Measurements from ENCODE around the gene POMT2. TPM values are rescaled to one million over a fixed set of nuclear protein-coding genes. Genes with fewer than 3 reads are reported as not detected.

Gene POMT2
- total RNA-seq, 4 donors from 2014 or later: 12.0 to 77.4 (median 24.9) TPM

DNA sequence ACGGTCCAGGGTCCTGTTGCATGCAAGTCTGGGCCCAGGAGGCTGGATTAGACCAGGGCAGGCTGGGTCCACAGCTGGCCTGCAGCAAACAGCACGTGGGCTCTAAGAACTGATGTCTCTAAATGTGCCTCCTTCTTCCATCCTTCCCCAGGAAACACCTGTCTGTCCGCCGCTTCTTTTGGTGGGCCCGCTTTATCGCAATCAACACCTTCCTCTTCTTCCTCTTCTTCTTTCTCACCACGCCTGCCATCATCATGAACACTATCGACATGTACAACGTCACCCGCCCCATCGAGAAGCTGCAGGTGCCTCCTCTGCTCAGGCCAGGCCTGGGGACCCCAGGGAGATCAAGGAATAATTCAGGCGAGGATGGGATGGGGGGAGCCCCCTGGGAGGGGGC is 77.9 kb downstream of the POMT2 start:
- no peak overlapping the region for H3K4me3 ChIP-seq
- no peaks in the 10 kb centered on the region for H3K9me3 ChIP-seq
- intact Hi-C loops (cut with DNase I; ENCODE audit: low total_unique reads): no loop called here
- no peak overlapping the region for H3K27ac ChIP-seq
- in situ Hi-C loops (cut with MboI; ENCODE audit: low pct_ligation_motif_present in 1 of 4, low pct_unique_long_range_greater_than_20kb in 1 of 4, low sequenced_read_pairs in 3 of 4): no loop called here
- TF ChIP-seq POLR2A (IDR thresholded peaks at IDR 0.05): no peak
- no peak for TF ChIP-seq POLR2AphosphoS5 (IDR thresholded peaks at IDR 0.05)
- TF ChIP-seq, protein P1, sequence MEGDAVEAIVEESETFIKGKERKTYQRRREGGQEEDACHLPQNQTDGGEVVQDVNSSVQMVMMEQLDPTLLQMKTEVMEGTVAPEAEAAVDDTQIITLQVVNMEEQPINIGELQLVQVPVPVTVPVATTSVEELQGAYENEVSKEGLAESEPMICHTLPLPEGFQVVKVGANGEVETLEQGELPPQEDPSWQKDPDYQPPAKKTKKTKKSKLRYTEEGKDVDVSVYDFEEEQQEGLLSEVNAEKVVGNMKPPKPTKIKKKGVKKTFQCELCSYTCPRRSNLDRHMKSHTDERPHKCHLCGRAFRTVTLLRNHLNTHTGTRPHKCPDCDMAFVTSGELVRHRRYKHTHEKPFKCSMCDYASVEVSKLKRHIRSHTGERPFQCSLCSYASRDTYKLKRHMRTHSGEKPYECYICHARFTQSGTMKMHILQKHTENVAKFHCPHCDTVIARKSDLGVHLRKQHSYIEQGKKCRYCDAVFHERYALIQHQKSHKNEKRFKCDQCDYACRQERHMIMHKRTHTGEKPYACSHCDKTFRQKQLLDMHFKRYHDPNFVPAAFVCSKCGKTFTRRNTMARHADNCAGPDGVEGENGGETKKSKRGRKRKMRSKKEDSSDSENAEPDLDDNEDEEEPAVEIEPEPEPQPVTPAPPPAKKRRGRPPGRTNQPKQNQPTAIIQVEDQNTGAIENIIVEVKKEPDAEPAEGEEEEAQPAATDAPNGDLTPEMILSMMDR (IDR thresholded peaks at IDR 0.05): no peak
- no peak for TF ChIP-seq EP300 (IDR thresholded peaks at IDR 0.05; ENCODE audit: low read depth)
- H3K36me3 ChIP-seq: no peaks in the 10 kb centered on the region
- H3K4me1 ChIP-seq: no peaks in the 10 kb centered on the region
- no peaks in the 10 kb centered on the region for H3K27me3 ChIP-seq
- DNase-seq: no peak
- 75 to 84% methylated on average over 7 to 12 of the region's 12 CpGs for WGBS, 2 donors (ENCODE audit: low coverage in 1 of 2)

DNA sequence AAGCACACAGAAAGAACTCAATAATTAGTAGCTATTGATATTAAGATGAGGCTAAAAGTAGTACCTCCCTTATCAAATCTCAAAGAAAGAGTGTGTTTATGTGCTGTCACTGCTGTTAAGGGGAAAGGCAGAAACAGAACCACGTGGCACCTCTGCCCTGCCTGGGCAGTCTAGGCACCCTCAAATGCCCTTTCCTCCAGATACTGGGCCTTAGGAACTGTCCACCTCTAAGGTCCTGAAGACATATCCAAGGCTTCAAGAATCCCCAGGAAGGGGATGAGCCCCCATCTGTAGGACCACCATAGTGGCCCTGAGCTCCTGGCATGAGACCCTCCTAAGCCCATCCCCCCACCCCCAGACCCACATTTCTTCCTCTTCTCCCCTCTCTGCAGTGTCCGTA is 78.7 kb downstream of the POMT2 start:
- WGBS, 2 donors (ENCODE audit: low coverage in 1 of 2): 0 to 52% methylated on average over 1 to 2 of the region's 2 CpGs
- Histone ChIP-seq H3K27ac (no peak overlapping the region), H3K4me1 (no peaks in the 10 kb centered on the region), H3K27me3 (no peaks in the 10 kb centered on the region), H3K9me3 (no peaks in the 10 kb centered on the region), H3K4me3 (no peak overlapping the region), H3K36me3 (no peaks in the 10 kb centered on the region)
- intact Hi-C loops (cut with DNase I; ENCODE audit: low total_unique reads) (no loop called here), in situ Hi-C loops (cut with MboI; ENCODE audit: low pct_ligation_motif_present in 1 of 4, low pct_unique_long_range_greater_than_20kb in 1 of 4, low sequenced_read_pairs in 3 of 4) (no loop called here)
- no peak for TF ChIP-seq POLR2AphosphoS5 (IDR thresholded peaks at IDR 0.05)
- no peak for TF ChIP-seq EP300 (IDR thresholded peaks at IDR 0.05; ENCODE audit: low read depth)
- no peak for TF ChIP-seq POLR2A (IDR thresholded peaks at IDR 0.05)
- TF ChIP-seq, protein P1 (IDR thresholded peaks at IDR 0.05): no peak
- DNase-seq: no peak

DNA sequence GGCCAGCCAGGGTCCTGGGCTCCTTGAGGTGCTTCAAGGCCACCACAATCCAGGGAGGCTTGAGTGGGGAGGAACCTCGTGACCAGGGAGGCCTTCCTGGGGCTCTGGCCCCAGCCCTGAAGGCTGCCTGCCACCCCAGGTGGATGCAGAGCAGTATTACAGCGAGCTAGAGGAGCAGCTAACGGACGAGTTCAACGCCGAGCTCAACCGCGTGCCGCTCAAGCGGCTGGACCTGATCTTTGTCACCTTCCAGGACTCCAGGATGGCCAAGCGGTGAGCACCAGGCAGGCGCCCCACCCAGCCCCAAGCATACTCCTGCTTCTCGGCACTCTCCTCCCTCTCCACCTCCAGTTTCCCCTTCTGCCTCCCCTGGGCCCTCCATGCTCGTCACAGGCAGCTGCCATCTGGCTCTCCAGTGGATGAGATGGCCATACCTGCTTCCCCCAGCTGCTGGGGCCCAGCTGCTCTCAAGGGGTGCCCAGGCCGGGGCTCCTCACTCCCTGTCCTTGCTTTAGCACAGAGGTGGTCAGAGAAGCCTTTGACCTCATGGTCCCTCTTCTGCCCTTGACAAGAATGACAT is 80.3 kb downstream of the POMT2 start:
- Histone ChIP-seq H3K27ac (no peak overlapping the region), H3K27me3 (no peaks in the 10 kb centered on the region), H3K9me3 (no peaks in the 10 kb centered on the region), H3K36me3 (no peaks in the 10 kb centered on the region), H3K4me3 (no peak overlapping the region), H3K4me1 (no peaks in the 10 kb centered on the region)
- TF ChIP-seq POLR2A (IDR thresholded peaks at IDR 0.05) (no peak), EP300 (IDR thresholded peaks at IDR 0.05; ENCODE audit: low read depth) (no peak), POLR2AphosphoS5 (IDR thresholded peaks at IDR 0.05) (no peak)
- TF ChIP-seq, protein P1 (IDR thresholded peaks at IDR 0.05): no peak
- no peak for DNase-seq
- whole genome bisulfite sequencing, 2 donors (ENCODE audit: low coverage in 1 of 2): 70 to 83% methylated on average over 2 to 15 of the region's 15 CpGs
- in situ Hi-C loops (cut with MboI; ENCODE audit: low pct_ligation_motif_present in 1 of 4, low pct_unique_long_range_greater_than_20kb in 1 of 4, low sequenced_read_pairs in 3 of 4) (no loop called here), intact Hi-C loops (cut with DNase I; ENCODE audit: low total_unique reads) (no loop called here)

DNA sequence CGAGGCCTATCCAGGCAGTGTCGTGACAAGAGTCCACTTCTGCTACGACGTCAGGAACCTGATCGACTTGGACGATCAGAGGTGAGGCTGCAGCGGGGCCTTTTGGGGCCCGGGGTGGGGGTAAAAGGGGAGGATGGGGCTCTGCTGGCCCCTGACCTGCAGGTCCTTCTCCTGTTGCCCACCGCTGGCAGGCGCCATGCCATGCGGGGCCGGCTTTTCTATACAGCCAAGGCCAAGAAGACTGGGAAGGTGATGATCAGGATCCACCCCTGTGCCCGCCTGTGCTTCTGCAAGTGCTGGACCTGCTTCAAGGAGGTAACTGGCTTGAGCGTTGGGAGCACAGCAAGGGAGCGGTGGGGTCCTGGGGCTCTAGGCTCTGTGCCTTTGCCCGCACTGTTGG is 81.3 kb downstream of the POMT2 start:
- Histone ChIP-seq H3K27me3 (no peaks in the 10 kb centered on the region), H3K27ac (no peak overlapping the region), H3K4me1 (no peaks in the 10 kb centered on the region), H3K4me3 (no peak overlapping the region), H3K9me3 (no peaks in the 10 kb centered on the region), H3K36me3 (no peaks in the 10 kb centered on the region)
- in situ Hi-C loops (cut with MboI; ENCODE audit: low pct_ligation_motif_present in 1 of 4, low pct_unique_long_range_greater_than_20kb in 1 of 4, low sequenced_read_pairs in 3 of 4) (no loop called here), intact Hi-C loops (cut with DNase I; ENCODE audit: low total_unique reads) (no loop called here)
- 88% methylated on average over 8 of the region's 16 CpGs; no CpG with 5 or more reads in 1 of the 2 donors for WGBS, 2 donors (ENCODE audit: low coverage in 1 of 2)
- no peak for TF ChIP-seq POLR2AphosphoS5 (IDR thresholded peaks at IDR 0.05)
- TF ChIP-seq POLR2A (IDR thresholded peaks at IDR 0.05): no peak
- TF ChIP-seq EP300 (IDR thresholded peaks at IDR 0.05; ENCODE audit: low read depth): no peak
- TF ChIP-seq, protein P1 (IDR thresholded peaks at IDR 0.05): no peak
- no peak for DNase-seq
